ENCODE measurements around the gene ADAM22.

ADAM22 gene

DNA sequence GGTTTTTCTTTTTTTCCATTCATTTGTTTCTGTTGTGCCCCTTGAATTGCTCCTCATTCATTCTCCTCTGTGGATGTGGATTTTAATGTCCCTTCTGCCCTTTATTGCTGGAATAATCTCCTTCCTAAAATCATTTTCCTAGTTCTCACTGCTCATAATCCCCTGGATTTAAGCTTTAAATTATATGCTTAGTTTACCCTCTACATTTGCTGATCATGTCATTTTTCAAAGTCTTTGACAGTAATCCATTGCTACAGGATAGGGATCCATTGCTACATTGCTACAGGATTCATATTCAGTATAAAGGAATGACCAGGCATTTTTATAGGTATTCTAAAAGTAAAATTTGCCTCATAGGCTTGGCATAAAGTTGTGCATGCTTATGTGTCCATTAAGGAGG lies 14.3 kb downstream of the ADAM22 start:
- Histone ChIP-seq H3K27me3 (ENCODE audit: control insufficient read depth in 1 of 2, insufficient read depth in 2 of 2, low read length in 2 of 2) (no peaks in the 10 kb centered on the region), H3K27ac (ENCODE audit: low read depth, low read length) (no peak overlapping the region), H3K9ac (ENCODE audit: low read depth in 1 of 2, low read length in 2 of 2) (no peak overlapping the region)

DNA sequence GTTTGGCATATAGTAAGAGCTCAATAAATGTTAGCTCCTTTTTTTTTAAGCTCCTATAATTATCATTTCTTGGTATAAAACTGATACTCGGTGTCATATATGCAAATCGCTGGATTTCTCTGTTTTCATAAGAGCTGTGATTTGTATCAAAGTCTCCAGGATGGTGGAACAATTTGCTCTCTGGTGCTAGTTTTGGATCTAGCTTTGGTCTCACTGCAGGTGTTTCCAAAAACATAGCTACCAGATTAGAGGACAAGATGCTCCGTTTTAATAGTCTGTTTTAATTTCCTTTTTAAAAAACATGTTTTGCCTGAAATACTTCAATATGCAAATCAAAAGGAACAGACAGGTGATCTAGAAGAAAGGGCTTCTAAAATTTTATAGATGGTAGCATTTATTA lies 25.3 kb downstream of the ADAM22 start:
- H3K4me1 ChIP-seq (ENCODE audit: control insufficient read depth in 1 of 2, insufficient read depth in 2 of 2, low read length in 2 of 2): no peaks in the 10 kb centered on the region
- H3K4me3 ChIP-seq (ENCODE audit: low read depth in 1 of 2, low read length in 2 of 2): no peak overlapping the region

More for the DNA sequence above, 14.3 kb downstream of the ADAM22 start:
- Histone ChIP-seq H3K9me3 (ENCODE audit: control insufficient read depth in 1 of 2, low read length in 2 of 2) (no peaks in the 10 kb centered on the region), H3K4me1 (ENCODE audit: control insufficient read depth in 1 of 2, insufficient read depth in 2 of 2, low read length in 2 of 2) (no peaks in the 10 kb centered on the region), H3K36me3 (ENCODE audit: control insufficient read depth in 1 of 2, insufficient read depth in 2 of 2, low read length in 2 of 2) (no peaks in the 10 kb centered on the region), H3K4me3 (ENCODE audit: low read depth in 1 of 2, low read length in 2 of 2) (no peak overlapping the region)

DNA sequence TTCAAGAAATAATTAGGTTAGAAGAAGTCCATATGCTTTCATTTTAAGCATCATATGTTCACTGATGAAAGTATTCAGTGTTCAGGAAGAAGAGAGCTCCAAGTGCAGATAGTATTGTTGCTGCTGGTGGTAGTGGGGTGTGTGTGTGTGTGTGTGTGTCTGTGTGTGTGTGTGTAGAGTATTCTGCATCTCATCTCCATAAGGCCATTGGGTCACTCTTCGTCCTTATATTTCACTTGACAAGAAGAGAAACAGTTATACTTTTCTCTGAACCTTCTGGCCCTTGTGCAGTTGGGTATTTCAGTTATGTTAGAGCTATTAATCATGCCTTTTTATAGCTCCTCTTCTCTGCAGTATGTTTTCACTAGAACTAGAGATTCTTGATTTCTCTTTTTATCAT lies 26.2 kb downstream of the ADAM22 start:
- no peaks in the 10 kb centered on the region for H3K27me3 ChIP-seq (ENCODE audit: control insufficient read depth in 1 of 2, insufficient read depth in 2 of 2, low read length in 2 of 2)
- no peaks in the 10 kb centered on the region for H3K4me1 ChIP-seq (ENCODE audit: control insufficient read depth in 1 of 2, insufficient read depth in 2 of 2, low read length in 2 of 2)
- no peaks in the 10 kb centered on the region for H3K9me3 ChIP-seq (ENCODE audit: control insufficient read depth in 1 of 2, low read length in 2 of 2)
- H3K9ac ChIP-seq (ENCODE audit: low read depth in 1 of 2, low read length in 2 of 2): no peak overlapping the region
- no peak overlapping the region for H3K4me3 ChIP-seq (ENCODE audit: low read depth in 1 of 2, low read length in 2 of 2)
- no peak overlapping the region for H3K27ac ChIP-seq (ENCODE audit: low read depth, low read length)
- no peaks in the 10 kb centered on the region for H3K36me3 ChIP-seq (ENCODE audit: control insufficient read depth in 1 of 2, insufficient read depth in 2 of 2, low read length in 2 of 2)

More for the DNA sequence above, 25.3 kb downstream of the ADAM22 start:
- Histone ChIP-seq H3K9ac (ENCODE audit: low read depth in 1 of 2, low read length in 2 of 2) (no peak overlapping the region), H3K27me3 (ENCODE audit: control insufficient read depth in 1 of 2, insufficient read depth in 2 of 2, low read length in 2 of 2) (no peaks in the 10 kb centered on the region), H3K27ac (ENCODE audit: low read depth, low read length) (no peak overlapping the region), H3K9me3 (ENCODE audit: control insufficient read depth in 1 of 2, low read length in 2 of 2) (no peaks in the 10 kb centered on the region), H3K36me3 (ENCODE audit: control insufficient read depth in 1 of 2, insufficient read depth in 2 of 2, low read length in 2 of 2) (no peaks in the 10 kb centered on the region)

DNA sequence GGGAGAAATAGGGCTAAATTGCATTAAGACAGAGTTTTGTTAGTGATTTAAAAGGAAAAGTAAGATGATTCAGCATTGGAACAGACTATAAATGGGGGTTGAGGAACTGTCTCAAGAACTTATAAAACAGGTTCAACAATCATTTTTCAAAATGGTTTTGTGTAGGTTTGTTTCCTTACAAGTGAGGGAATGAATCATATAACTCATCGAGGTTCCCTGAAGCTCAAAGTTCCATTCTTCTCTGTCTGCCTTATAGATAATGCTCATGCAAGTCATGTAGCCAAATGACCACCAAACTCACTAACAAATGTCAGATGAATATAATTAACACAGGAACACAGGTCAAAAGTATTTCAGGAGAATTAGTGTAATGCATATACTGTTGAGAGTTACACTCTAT lies 27.7 kb downstream of the ADAM22 start:
- Histone ChIP-seq H3K36me3 (ENCODE audit: control insufficient read depth in 1 of 2, insufficient read depth in 2 of 2, low read length in 2 of 2) (no peaks in the 10 kb centered on the region), H3K9ac (ENCODE audit: low read depth in 1 of 2, low read length in 2 of 2) (no peak overlapping the region), H3K27me3 (ENCODE audit: control insufficient read depth in 1 of 2, insufficient read depth in 2 of 2, low read length in 2 of 2) (no peaks in the 10 kb centered on the region), H3K4me1 (ENCODE audit: control insufficient read depth in 1 of 2, insufficient read depth in 2 of 2, low read length in 2 of 2) (no peaks in the 10 kb centered on the region), H3K9me3 (ENCODE audit: control insufficient read depth in 1 of 2, low read length in 2 of 2) (no peaks in the 10 kb centered on the region), H3K4me3 (ENCODE audit: low read depth in 1 of 2, low read length in 2 of 2) (no peak overlapping the region), H3K27ac (ENCODE audit: low read depth, low read length) (no peak overlapping the region)

DNA sequence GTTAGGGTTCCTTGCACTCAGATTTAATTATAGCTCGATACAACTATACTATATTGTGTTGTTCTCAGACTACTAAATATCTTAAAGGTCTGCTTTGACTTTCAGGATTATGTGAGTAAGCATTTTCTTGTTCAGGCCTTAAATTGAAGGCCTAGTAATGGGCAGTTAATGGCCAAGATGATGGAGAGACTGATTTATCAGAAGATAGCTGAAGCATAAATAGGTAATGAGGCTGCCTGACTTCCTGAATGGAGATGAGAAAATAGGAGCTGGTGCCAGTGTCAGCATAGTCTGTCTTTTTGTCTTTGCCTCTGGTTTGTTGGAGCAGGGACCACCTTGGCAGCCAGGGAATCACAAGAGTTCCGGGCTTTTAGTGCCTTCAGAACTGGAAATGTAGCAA lies 32.2 kb downstream of the ADAM22 start:
- Histone ChIP-seq H3K4me3 (ENCODE audit: low read depth in 1 of 2, low read length in 2 of 2) (no peak overlapping the region), H3K36me3 (ENCODE audit: control insufficient read depth in 1 of 2, insufficient read depth in 2 of 2, low read length in 2 of 2) (no peaks in the 10 kb centered on the region)

DNA sequence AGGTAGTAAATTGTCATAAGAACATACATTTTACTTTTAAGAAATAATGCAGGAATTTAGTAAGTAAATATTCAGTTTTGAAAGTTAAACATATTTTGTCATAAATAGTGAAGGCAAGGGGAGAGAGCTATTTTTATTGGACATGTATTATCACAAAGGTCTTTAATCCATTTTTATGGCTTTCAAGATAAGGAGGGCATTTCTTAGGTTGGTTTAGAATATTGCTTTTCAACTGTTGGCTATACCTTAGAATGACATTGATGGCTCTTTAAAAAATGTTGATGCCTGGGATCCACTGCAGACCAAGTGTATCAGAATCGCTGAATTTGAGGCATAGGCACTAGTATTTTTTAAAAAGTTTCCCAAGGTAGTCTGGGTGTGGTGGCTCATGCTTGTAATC lies 34.0 kb downstream of the ADAM22 start:
- no peaks in the 10 kb centered on the region for H3K9me3 ChIP-seq (ENCODE audit: control insufficient read depth in 1 of 2, low read length in 2 of 2)
- H3K27me3 ChIP-seq (ENCODE audit: control insufficient read depth in 1 of 2, insufficient read depth in 2 of 2, low read length in 2 of 2): no peaks in the 10 kb centered on the region
- H3K4me3 ChIP-seq (ENCODE audit: low read depth in 1 of 2, low read length in 2 of 2): no peak overlapping the region
- no peaks in the 10 kb centered on the region for H3K4me1 ChIP-seq (ENCODE audit: control insufficient read depth in 1 of 2, insufficient read depth in 2 of 2, low read length in 2 of 2)
- H3K9ac ChIP-seq (ENCODE audit: low read depth in 1 of 2, low read length in 2 of 2): no peak overlapping the region
- no peak overlapping the region for H3K27ac ChIP-seq (ENCODE audit: low read depth, low read length)
- no peaks in the 10 kb centered on the region for H3K36me3 ChIP-seq (ENCODE audit: control insufficient read depth in 1 of 2, insufficient read depth in 2 of 2, low read length in 2 of 2)

More for the DNA sequence above, 32.2 kb downstream of the ADAM22 start:
- no peak overlapping the region for H3K9ac ChIP-seq (ENCODE audit: low read depth in 1 of 2, low read length in 2 of 2)
- H3K9me3 ChIP-seq (ENCODE audit: control insufficient read depth in 1 of 2, low read length in 2 of 2): no peaks in the 10 kb centered on the region
- H3K27ac ChIP-seq (ENCODE audit: low read depth, low read length): no peak overlapping the region
- no peaks in the 10 kb centered on the region for H3K27me3 ChIP-seq (ENCODE audit: control insufficient read depth in 1 of 2, insufficient read depth in 2 of 2, low read length in 2 of 2)
- no peaks in the 10 kb centered on the region for H3K4me1 ChIP-seq (ENCODE audit: control insufficient read depth in 1 of 2, insufficient read depth in 2 of 2, low read length in 2 of 2)

DNA sequence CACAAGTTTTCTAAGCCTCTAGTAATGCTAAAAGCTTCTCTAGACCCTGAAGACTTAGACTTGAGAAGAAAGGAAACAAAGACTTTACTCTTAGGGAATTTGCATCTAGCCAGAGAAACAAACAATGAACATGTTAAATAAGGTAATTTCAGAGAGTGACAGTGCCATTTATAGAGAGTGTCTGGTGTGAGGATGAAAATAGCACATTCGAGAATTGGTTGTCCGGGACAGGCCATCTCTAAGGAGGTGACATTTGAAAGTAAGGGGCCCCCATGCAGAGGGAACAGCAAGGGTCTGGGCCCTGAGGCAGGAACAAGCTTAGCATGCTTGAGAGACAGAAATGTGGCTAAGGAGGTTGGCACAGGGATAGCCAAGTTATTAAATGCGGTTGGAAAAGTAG lies 48.1 kb downstream of the ADAM22 start:
- no peaks in the 10 kb centered on the region for H3K27me3 ChIP-seq (ENCODE audit: control insufficient read depth in 1 of 2, insufficient read depth in 2 of 2, low read length in 2 of 2)
- H3K9me3 ChIP-seq (ENCODE audit: control insufficient read depth in 1 of 2, low read length in 2 of 2): no peaks in the 10 kb centered on the region
- no peak overlapping the region for H3K27ac ChIP-seq (ENCODE audit: low read depth, low read length)
- no peak overlapping the region for H3K9ac ChIP-seq (ENCODE audit: low read depth in 1 of 2, low read length in 2 of 2)
- no peaks in the 10 kb centered on the region for H3K4me1 ChIP-seq (ENCODE audit: control insufficient read depth in 1 of 2, insufficient read depth in 2 of 2, low read length in 2 of 2)
- no peak overlapping the region for H3K4me3 ChIP-seq (ENCODE audit: low read depth in 1 of 2, low read length in 2 of 2)
- H3K36me3 ChIP-seq (ENCODE audit: control insufficient read depth in 1 of 2, insufficient read depth in 2 of 2, low read length in 2 of 2): no peaks in the 10 kb centered on the region

DNA sequence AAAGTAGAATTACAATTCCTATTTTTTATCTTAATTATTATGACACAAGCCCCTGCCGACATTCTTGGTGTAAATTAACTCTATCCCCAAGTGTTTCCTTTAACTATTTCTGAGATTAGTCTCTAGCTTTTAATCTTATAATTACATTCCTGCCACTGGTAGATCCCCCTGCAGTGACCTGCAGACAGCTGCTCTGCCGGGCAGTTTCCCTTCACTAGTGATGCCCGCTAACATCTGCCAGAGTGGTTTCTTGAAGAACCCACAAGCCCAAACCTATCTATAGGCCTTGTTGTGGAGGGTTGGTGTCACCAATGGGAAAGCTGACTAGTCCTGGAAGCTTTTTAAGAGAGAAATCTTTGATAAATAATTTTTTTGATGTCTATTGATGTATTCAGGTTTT lies 50.0 kb downstream of the ADAM22 start:
- Histone ChIP-seq H3K27me3 (ENCODE audit: control insufficient read depth in 1 of 2, insufficient read depth in 2 of 2, low read length in 2 of 2) (no peaks in the 10 kb centered on the region), H3K9me3 (ENCODE audit: control insufficient read depth in 1 of 2, low read length in 2 of 2) (no peaks in the 10 kb centered on the region), H3K27ac (ENCODE audit: low read depth, low read length) (no peak overlapping the region), H3K36me3 (ENCODE audit: control insufficient read depth in 1 of 2, insufficient read depth in 2 of 2, low read length in 2 of 2) (no peaks in the 10 kb centered on the region), H3K4me1 (ENCODE audit: control insufficient read depth in 1 of 2, insufficient read depth in 2 of 2, low read length in 2 of 2) (no peaks in the 10 kb centered on the region), H3K4me3 (ENCODE audit: low read depth in 1 of 2, low read length in 2 of 2) (no peak overlapping the region), H3K9ac (ENCODE audit: low read depth in 1 of 2, low read length in 2 of 2) (no peak overlapping the region)

DNA sequence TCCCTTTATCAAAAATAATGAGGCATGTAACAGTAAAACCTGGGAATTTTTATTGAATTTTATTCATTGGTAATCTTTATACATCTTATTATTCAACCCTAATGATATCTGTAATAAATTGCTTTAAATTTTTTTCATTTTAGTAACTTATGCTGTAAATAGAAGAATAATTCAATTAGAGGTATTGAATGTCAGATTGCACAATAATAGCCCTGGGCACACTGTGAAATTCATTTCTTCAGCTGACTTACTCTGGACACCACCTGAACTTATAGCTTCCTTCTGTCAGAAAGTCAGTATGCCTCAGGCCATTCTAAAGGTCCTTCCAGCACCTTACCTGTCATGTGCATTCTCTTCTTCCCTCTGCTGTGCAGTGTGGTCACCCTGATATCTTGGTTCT lies 59.2 kb downstream of the ADAM22 start:
- H3K27ac ChIP-seq (ENCODE audit: low read depth, low read length): no peak overlapping the region
- H3K9ac ChIP-seq (ENCODE audit: low read depth in 1 of 2, low read length in 2 of 2): no peak overlapping the region
- no peaks in the 10 kb centered on the region for H3K4me1 ChIP-seq (ENCODE audit: control insufficient read depth in 1 of 2, insufficient read depth in 2 of 2, low read length in 2 of 2)
- H3K27me3 ChIP-seq (ENCODE audit: control insufficient read depth in 1 of 2, insufficient read depth in 2 of 2, low read length in 2 of 2): no peaks in the 10 kb centered on the region
- no peak overlapping the region for H3K4me3 ChIP-seq (ENCODE audit: low read depth in 1 of 2, low read length in 2 of 2)
- H3K36me3 ChIP-seq (ENCODE audit: control insufficient read depth in 1 of 2, insufficient read depth in 2 of 2, low read length in 2 of 2): no peaks in the 10 kb centered on the region
- no peaks in the 10 kb centered on the region for H3K9me3 ChIP-seq (ENCODE audit: control insufficient read depth in 1 of 2, low read length in 2 of 2)

DNA sequence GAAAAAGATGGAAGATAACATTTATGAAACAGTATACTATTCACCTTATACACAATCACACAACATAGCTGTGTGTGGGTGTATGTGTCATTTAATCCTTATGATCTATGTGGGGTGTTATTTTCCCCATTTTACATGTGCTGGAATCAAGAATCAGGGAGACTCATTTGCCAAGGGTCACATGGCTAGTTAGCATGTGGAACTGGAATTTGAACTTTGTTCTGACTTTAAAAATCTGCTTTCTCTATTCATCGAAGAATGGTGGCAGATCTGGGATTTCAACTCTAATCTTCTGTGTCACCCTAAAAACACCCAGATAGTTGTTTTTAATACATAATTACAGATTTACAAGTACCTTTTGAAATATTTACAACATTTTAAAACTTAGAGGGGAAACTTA lies 65.2 kb downstream of the ADAM22 start:
- Histone ChIP-seq H3K4me1 (ENCODE audit: control insufficient read depth in 1 of 2, insufficient read depth in 2 of 2, low read length in 2 of 2) (no peaks in the 10 kb centered on the region), H3K27me3 (ENCODE audit: control insufficient read depth in 1 of 2, insufficient read depth in 2 of 2, low read length in 2 of 2) (no peaks in the 10 kb centered on the region), H3K9ac (ENCODE audit: low read depth in 1 of 2, low read length in 2 of 2) (no peak overlapping the region), H3K27ac (ENCODE audit: low read depth, low read length) (no peak overlapping the region), H3K4me3 (ENCODE audit: low read depth in 1 of 2, low read length in 2 of 2) (no peak overlapping the region), H3K9me3 (ENCODE audit: control insufficient read depth in 1 of 2, low read length in 2 of 2) (no peaks in the 10 kb centered on the region), H3K36me3 (ENCODE audit: control insufficient read depth in 1 of 2, insufficient read depth in 2 of 2, low read length in 2 of 2) (no peaks in the 10 kb centered on the region)

Measured in duodenal mucosa (tissue), 2 donors.